Superior temporal gyrus (tissue), 1 donor: ENCODE data around the gene VAC14.
A peak's percentile ranks its signal among the peaks of the same experiment; 100 is the strongest.
"Not testable (repeated sequence)": the region's sequence is repeated elsewhere in the genome, so short reads cannot be mapped to it uniquely, and the experiment has no call there.

Source experiments
- DNase-seq: peaks from one replicate; pipeline ENCODE4 v3.0.0-alpha.2; 2016; ENCODE audit errors: extremely low spot score

The VAC14 gene

DNA sequence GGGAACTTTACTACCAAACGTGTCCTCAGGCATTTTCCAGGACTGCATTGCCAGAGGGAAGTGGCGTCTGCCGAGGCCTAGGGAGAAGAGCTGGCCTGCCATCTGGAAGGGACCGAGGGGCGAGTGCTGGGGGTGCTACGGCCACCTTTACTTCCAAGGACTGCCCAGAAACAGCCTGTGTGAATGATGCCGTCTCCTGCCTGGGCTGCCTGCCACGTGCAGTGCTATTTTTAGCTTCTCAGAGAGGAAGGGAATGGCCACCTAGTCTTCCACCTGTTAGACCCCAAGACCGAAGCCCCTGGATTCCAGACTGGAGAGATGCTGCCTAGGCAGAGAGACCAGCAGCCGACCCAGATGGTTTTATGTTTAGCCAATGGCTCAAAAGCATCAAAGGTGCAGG lies 57.2 kb downstream of the VAC14 start:
- DNase-seq: no peak

GRCh38 chr16:70742967-70743366 lies 58.0 kb downstream of the VAC14 start:
- not testable (repeated sequence) for DNase-seq

- DNase-seq: no peak
Measured at GRCh38 chr16:70741783-70742125, 59.2 kb downstream of the VAC14 start.

- DNase-seq: no peak
Measured at GRCh38 chr16:70740914-70741782, 59.8 kb downstream of the VAC14 start.

GRCh38 chr16:70740174-70740913 lies 60.6 kb downstream of the VAC14 start:
- DNase-seq: no peak

DNA sequence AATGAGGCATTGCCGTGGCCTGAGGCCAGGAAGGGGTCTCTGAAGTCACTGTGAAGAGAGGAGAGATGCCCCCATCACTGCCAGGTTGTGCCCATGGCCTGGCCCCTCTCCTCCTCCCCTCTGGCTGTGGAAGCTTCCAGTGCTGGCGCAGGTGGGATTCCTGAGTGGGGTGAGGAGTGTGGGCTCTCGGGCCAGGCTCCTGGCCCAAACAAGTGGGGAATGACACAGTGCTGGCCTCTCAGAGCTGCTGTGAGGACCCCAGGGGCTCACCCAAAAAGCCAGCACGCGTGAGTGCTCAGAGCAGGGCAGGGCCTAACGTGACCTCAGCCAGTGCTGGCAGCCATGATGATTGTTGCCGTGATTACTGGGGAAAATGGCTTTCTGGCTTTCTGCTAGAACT lies 61.6 kb downstream of the VAC14 start:
- DNase-seq: no peak

DNA sequence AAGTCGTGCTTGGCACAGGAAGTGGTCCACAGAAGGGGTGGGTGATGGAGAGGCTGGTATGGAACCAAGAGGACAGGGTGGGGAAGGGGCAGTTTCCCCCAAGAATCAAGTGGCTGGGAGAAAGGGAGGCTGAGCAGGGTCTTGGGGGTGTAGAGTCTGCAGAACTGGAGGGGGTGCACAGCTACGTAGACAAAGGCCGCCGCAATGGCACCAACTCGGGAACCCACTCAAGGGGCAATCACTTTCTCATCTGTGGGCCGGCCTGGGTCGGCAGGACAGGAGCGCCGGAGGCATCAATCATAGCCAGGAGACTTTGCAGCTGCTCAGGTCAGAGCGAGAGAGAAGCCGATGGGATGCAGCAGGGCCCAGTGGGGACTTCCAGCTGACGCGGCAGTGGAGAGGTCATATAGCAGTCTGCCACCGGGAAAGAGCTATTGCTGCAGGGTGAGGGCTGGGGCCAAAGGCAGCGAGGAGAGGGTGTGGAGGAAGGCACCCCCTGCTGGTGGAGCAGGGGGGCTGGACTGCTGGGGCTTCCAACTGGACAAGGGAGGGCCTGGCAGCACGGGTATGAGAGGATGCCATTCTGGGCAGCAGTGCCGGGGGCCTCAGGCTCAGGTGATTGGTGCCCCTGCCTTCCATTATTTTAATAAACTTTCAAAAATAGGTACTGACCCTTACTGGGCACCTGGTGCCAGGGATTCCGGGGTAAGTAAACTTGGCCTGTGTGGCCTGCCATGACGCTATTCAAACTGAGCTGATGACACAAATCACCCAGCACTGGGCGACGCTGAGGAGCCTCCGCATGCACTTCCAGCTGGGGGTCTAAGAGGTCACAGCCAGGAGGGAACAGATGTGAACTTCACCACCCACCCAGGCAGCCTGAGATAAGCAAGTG lies 62.6 kb downstream of the VAC14 start:
- no peak for DNase-seq

- DNase-seq: no peak
Measured at GRCh38 chr16:70737377-70738082, 63.4 kb downstream of the VAC14 start.

DNA sequence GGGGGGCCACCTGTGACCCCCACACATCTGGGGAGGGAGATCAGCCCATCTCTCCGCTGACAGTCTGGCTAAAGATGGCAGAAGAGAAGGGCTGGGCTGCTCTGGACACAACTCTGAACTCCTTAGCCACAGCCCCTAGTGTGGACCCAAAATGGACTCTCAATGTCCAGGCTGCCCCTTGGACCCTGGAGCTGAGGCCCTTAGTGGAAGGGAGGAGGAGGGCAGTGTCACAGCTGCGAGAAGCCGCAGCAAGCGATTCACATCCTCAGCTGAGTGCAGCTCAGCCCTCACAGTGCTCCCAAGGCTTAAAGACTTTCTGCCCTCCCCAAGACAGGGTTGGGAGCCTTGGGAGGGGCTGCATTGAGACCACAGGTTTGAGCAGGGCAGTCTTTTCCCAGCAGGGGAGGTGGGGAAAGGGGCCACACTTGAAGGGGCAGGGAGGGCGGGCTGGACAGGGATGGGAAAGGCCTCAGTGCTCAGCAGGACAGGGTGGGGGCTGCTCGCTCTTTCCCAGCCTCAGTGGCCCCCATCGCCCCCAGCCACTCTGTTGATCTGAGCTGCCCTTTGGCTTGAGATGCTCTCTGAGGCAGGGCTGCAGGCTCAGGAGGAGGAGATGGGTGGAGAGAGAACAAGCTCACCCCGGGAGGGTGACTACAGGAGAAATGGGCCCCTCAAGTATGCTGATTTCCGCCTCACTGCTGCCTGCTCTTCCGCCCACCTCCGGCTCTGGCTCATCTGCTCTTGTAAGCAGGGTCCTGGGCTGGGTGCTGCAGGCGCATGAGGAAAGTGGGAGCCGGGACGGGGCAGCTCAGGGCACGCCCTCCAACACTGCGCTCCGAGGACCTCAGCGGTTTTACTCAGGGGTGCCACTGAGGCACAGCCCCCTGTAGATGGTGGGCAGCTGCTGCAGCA lies 64.2 kb downstream of the VAC14 start:
- DNase-seq: no peak

GRCh38 chr16:70735141-70735979 lies 65.6 kb downstream of the VAC14 start:
- no peak for DNase-seq

GRCh38 chr16:70734522-70735095 lies 66.3 kb downstream of the VAC14 start:
- DNase-seq: no peak

DNA sequence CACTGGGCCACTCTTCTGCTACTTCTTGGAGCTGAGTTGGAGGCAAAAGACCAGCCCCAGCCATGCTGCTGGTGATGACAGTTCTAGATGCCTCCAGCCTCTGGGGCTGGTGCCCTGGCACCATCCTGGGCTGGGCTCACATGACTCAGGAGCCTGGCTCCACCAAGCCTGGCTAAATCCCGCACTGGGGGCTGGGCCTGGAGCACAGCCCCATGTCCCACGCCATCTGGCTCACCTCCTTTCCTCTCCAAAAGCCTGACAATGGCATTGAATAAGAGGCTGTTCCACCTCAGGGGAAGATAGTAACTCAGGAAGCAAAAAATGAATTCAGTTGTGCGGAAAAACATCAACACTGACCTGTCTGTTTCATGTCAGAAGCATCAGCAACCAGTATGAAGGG lies 70.0 kb downstream of the VAC14 start:
- no peak for DNase-seq

DNA sequence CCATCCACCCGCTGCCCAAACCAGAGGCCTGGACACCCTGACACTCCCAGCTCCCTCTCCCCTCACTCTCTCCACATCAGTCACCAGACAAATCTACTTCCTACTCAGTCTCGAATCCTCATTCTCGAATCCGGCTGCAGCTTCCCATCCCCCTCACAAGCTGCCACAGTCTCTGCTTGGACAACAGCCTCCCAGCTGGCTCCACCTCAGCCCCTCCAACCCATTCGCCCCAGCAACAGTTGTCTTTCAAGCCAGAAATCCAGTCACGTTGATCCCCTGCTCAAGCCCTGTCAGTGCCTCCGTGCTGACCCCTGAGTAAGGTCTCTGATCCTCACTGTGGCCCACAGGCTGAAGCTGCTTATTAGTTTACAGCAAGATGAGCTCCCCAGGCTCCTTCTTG lies 70.9 kb downstream of the VAC14 start:
- DNase-seq: no peak

DNA sequence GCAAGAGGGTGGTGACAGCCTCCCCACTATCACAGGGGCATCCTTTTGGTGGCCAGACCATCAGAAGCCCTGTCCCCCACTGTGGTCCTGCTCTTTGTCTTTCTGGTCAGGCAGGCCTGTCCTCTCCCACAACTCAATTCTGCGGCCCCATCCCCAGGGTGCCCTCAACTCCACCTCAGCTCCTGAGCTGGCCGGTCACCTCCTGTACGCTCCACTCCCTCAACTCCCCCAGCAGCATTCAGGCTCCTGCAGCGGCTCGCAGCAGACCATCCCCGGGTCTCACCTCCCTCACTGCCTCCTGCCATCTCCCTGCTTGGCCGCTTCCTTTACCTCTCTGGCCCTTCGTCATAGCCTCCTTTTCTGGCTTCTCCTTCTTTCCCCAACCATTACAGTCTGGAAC lies 71.7 kb downstream of the VAC14 start:
- DNase-seq: no peak

DNA sequence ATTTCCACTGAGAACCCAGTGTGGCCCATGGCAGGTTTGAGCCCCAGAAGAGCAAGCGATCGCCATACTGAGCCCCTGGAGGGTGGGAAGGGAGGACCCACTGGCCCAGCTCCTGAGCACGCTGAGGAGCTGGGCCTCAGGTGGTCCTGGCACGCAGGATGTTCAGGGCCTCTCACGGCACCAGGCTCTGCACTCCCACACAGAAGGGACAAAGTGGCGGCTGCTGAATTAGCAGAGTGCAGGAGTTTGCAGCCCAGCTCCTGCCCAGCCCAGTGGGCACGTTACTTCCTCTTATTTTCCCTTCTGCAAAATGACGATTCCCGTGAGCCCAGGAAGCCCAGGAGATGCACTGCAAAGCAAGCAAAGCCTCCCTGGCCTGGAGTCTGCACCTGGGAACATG lies 72.8 kb downstream of the VAC14 start:
- no peak for DNase-seq

GRCh38 chr16:70726892-70727361 lies 74.0 kb downstream of the VAC14 start:
- no peak for DNase-seq

- DNase-seq: peak; percentile 93
Measured at GRCh38 chr16:70725912-70726828, 74.8 kb downstream of the VAC14 start.
